ENCODE results near the gene POC1B. TPM values are rescaled to one million over a fixed set of nuclear protein-coding genes. Genes with fewer than 3 reads are reported as not detected.

POC1B gene
- 6.9 and 11.8 TPM in 2 replicates for total RNA-seq (2014; rRNA removed; shearing (Covaris generic); ENCODE audit: low replicate concordance)

DNA sequence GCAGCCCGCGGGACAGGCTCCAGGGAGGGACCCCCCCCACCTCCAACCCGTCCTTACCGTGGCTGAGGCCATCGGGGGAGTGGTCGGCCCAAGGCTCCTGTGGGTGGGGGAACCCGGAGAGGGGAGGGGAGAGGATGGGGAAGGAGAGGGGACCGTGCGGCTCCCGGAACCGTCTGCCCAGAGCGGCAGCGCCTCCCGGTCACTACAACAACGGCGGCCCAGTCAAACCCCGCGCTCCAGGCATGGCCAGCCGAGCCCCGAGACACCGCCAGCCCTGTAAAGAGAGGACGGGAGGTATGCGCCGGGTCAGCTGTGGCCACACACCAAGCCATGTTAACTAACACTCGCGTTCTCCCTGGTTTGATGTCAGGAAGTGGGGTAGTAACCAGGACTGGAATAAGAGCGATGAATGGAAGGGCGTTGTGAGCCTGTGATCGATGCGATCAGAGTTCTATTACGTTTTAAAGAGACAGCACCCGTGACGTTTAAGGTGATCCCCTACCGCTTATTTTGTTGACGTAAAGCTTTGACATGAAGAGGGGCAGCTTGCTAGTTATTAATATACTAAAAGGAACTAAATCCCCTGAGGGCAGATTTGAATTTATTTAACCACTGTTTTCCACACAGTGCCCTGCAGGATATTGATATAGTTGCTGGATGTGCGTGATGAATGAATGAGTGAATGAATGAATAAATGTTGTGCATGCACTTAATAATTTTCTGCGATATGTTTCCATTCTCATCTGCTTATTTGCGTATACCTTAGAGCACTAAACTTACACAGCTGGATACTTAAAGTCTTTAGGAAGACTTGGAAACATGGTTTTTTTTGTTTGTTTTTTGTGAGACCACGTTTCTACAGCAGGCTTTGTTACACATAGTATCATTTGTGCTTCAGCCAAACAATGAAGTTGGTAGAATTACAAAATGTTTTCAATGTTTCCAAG lies at the start of gene POC1B:
TSS of gene POC1B (minus strand) at position 224 of the 947 bp plus-strand sequence. CDS start at position 72, 152 bp downstream.
- peak; percentile 84 for DNase-seq
- H3K9me3 ChIP-seq, result no peaks in the 10 kb centered on the region
- peak within 1 kb of the TSS; percentile 96 for H3K4me3 ChIP-seq
- no peaks in the 10 kb centered on the region for H3K27me3 ChIP-seq
- H3K36me3 ChIP-seq, result peaks cover 12% of the 10 kb centered on the region

DNA sequence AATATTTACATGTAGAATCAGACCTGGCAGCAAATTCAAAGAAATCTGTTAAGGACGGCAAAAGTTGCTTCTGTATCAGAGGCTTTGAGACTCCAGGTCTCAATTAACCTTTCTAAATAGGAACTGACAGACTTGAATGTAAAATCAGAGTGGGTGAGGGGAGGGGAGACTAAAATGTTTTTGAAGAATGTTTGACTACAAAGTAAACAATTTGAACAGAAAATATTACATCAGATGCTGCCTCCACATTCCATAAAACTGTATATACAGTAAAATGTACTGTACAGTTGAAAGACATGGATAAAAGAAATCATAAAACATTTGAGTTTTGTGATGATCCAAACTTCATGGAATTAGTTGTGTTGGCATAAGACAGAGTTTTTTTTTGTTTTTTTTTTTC lies 49.5 kb upstream of the POC1B start:
- DNase-seq, result no peak
- no peaks in the 10 kb centered on the region for H3K27me3 ChIP-seq

DNA sequence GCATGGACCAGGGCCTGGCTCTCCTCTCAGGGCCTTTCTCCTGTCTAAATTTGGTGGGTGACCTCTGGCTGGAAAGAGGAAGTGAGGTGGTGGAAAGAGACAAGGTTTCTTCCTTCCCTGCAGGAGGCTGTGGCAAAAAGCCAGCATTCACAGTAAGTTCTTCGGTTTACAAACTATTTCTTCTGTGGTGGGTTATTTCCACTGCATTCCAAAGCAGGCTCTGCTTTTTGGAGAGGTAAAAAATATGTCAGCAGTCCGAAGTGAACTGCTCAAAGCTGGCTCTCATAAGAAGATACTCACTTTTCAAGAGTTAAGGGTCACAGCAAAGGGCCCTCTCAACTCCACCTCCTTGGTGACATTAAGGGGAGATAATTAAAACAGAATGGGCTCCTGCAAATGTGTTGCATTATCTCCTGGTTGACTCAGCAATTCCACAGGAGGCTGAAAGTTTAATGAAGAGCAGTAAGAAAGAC lies 48.9 kb upstream of the POC1B start:
- DNase-seq, result peak; percentile 50
- Histone ChIP-seq H3K4me3 (no peak overlapping the region), H3K9me3 (no peaks in the 10 kb centered on the region)

More for the DNA sequence above, 49.5 kb upstream of the POC1B start:
- H3K9me3 ChIP-seq, result no peaks in the 10 kb centered on the region
- no peaks in the 10 kb centered on the region for H3K36me3 ChIP-seq
- no peak overlapping the region for H3K4me3 ChIP-seq

DNA sequence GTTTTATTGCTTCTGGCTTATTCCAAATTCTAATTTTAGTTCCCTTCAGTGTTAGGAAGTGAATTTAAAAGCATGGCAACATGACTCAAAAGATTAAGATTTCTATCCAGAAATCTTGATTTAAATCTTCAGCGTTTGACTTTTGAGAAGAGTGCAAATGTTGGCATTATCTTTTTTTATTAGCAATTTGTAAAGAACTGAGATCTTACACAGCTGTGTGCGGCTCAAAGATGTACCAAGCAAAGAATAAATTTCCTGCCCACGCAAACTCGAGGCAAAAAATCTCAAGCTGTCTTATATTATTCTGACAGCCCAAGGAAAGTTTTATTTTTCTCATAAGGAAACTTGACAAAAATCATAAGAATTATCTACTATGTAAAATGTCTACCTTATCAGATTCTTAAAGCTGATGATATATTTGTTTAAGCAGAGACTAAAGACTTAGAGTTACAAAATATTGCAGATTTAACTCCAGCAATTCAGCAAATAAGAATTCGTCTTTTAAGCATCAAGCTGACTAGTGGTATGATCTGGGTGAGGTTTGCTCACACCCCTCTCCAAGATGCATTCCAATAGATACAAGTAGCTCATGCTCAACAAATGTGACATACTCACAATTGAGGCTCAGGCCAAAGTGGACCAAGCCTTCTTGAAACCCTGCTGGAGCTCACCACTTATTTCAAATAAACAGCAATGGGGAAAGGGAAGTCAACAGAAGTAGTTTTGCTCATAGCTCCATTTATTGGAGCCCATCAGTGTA lies 47.4 kb upstream of the POC1B start:
- H3K4me3 ChIP-seq, result no peak overlapping the region
- no peaks in the 10 kb centered on the region for H3K9me3 ChIP-seq
- DNase-seq, result peak; percentile 17
- H3K27me3 ChIP-seq, result no peaks in the 10 kb centered on the region
- H3K36me3 ChIP-seq, result no peaks in the 10 kb centered on the region

More for the DNA sequence above, 48.9 kb upstream of the POC1B start:
- no peaks in the 10 kb centered on the region for H3K27me3 ChIP-seq
- H3K36me3 ChIP-seq, result no peaks in the 10 kb centered on the region

DNA sequence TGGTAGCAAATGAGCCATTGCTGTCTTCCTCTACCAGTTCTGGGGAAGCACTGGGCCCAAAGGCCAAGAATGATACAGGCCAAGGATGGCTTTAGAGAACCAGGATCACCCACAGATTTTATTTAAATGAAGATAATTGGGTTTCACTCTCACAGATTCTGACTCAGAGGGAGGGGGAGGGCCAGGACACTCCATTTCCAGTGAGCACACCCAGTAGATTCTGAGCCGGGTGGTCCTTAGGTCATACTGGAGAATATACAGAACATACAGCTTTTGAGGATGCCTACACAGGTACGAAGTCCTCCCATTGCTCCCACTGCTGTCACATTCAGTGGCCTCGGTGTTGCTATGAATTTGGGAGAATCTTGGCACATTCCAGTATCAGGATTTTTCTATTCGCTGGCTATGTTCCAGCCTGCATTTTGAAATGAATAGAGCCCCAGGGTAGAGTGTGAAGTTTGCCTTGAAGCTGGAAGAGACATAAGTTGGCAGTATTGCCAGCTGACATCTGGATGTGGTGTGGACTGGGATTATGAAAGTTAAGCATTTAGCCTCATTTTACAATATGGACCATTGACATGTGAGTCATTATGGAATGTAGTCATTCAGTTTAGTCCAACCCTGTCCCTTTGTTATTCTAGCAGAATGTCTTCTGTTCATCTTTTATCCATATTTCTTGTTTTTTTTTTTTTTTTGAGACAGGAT lies 45.8 kb upstream of the POC1B start:
- no peaks in the 10 kb centered on the region for H3K27me3 ChIP-seq
- DNase-seq, result peak; percentile 60
- no peaks in the 10 kb centered on the region for H3K36me3 ChIP-seq
- no peak overlapping the region for H3K4me3 ChIP-seq
- H3K9me3 ChIP-seq, result no peaks in the 10 kb centered on the region

DNA sequence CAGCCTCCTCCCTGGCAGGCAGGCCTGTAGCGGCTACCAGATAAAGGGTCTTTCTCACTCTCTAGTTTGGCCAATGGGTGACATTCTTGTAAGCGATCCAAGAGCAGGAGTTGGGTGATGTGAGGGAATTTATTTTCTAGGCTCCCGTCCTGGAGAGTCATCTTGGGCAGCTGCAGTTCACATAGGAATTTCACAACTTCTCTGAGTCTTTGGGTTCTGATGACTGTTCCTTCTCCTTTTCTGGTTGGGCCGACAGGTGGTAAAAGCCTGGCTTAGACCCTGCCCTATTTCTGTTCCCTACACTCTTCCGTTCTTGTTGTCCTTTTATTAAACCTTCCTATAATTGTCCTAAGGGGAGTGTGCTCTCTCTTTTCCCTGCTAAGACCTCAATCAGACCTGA lies 42.6 kb upstream of the POC1B start:
- no peak for DNase-seq
- Histone ChIP-seq H3K27me3 (no peaks in the 10 kb centered on the region), H3K4me3 (no peak overlapping the region), H3K9me3 (no peaks in the 10 kb centered on the region), H3K36me3 (no peaks in the 10 kb centered on the region)

DNA sequence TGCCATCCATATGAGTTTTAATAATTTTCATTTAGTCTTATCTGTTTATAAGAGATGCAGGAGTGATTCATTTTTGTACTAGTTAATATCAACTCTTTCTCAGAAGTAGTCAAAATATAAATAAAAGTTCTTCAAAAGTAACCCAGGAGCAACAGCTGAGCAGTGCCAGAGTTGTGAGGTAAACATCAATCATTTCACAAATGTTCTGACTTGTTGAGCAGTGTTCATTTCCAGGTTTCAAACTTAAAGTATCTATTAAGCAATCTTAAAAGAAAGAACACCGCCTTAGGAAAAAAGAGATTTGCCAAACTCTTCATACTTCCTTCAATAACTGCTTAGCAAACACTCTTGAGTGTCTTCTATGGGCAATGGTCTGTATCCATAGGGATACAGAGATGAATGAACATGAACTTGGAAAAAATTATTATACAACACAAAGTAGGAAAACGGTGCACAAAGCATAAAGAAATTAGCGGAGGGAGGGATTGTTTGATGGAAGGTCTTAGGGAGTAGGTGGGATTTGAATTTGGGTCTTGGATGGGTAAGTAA lies 41.9 kb upstream of the POC1B start:
- Histone ChIP-seq H3K9me3 (no peaks in the 10 kb centered on the region), H3K36me3 (no peaks in the 10 kb centered on the region), H3K4me3 (no peak overlapping the region), H3K27me3 (no peaks in the 10 kb centered on the region)
- DNase-seq, result no peak

DNA sequence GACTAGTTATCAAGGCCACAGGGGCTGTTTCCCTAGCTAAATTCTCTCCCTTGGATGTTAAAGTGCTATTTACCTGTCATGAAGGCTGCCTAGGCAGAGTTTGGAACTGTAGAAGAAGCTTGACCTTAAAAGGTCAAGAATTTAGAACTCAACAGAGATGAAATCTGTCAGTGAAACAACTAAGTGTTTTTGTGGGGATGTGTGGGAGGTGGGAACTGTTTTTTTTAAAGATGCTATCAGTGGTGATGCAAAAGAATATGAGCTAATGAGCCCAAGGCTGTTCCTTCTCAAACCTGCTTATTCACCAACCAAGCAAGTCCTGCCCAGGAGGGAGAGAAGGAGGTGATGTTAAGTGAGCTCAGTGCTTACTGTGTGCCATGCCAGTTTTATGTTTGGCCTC lies 40.8 kb upstream of the POC1B start:
- Histone ChIP-seq H3K9me3 (no peaks in the 10 kb centered on the region), H3K36me3 (no peaks in the 10 kb centered on the region), H3K4me3 (no peak overlapping the region), H3K27me3 (no peaks in the 10 kb centered on the region)
- no peak for DNase-seq

DNA sequence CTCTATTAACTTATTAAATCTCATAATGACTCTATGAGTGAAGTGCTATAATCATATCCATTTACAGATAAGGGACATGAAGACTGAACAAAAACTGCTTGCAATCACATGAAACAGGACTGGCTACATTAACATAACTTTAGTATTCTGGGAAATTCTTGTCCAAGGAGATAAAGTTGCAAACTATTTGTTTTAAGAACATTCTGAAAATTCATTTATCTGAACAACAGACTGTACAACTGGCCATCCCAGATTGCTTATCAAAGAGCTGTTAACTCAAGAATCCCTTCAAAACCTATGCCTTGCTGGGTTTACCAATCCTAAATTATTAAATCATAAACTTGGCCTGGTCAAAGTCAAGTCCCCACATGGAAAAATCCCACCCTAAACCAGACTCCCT lies 39.2 kb upstream of the POC1B start:
- Histone ChIP-seq H3K4me3 (no peak overlapping the region), H3K9me3 (no peaks in the 10 kb centered on the region), H3K36me3 (no peaks in the 10 kb centered on the region), H3K27me3 (no peaks in the 10 kb centered on the region)
- DNase-seq, result no peak

DNA sequence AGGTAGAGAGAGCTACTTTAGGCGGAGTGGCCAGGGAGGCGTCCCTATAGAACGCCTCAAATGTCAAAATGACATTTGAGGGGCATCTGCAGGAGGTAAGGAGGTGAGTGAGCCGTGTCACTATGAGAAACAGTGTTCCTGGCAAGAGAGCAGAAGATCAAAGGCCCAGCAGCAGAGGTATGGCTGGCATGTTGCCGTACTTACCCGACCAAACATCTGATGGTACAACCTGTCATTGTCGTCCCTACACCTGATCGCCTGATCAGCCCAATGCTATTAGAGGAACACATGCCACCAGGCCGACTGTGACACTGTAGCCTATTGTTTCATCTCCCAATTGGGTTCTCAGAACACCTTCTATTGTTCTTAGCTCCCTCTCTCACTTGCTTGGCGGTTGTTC lies 33.9 kb upstream of the POC1B start:
- Histone ChIP-seq H3K36me3 (no peaks in the 10 kb centered on the region), H3K27me3 (no peaks in the 10 kb centered on the region), H3K9me3 (no peaks in the 10 kb centered on the region), H3K4me3 (no peak overlapping the region)
- no peak for DNase-seq

DNA sequence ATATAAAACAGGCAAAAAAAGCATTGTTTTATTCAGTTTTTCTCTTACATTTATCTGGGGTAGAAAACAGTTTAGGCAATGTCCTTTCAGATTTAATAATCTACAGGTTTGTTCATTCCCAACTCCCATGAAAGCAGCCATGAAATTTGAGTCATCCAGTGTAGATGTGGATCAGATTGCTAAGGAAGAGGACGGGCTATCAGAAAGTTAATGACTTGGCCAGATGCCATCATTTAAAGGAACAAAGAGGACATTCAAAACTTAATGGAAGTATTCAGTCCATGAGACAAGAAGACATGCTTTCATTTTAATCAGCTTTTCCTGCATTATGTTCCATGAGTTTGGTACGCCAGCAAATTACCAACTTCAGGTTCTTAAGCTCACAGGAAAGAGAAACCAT lies 31.1 kb upstream of the POC1B start:
- no peaks in the 10 kb centered on the region for H3K36me3 ChIP-seq
- H3K4me3 ChIP-seq, result no peak overlapping the region
- H3K27me3 ChIP-seq, result no peaks in the 10 kb centered on the region
- no peaks in the 10 kb centered on the region for H3K9me3 ChIP-seq
- no peak for DNase-seq

DNA sequence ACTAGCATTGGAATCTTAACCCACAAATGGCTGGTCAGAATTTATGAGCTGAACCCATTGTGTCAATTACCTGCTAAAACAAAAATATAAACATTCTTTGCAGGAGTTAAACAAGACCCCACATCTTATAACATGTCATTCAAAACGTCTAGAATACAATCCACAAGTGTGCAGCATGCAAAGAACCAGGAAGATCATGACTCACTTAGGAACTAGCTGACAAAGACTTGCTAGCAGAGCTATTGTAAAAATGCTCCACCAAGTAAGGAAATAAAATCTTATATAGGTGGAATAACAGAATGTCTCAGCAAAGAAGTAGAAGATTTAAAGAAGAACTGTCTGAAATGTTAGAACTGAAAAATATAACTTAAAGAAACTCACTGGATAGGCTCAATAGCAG lies 26.5 kb upstream of the POC1B start:
- H3K9me3 ChIP-seq, result no peaks in the 10 kb centered on the region
- no peaks in the 10 kb centered on the region for H3K27me3 ChIP-seq
- no peaks in the 10 kb centered on the region for H3K36me3 ChIP-seq
- DNase-seq, result no peak
- H3K4me3 ChIP-seq, result no peak overlapping the region

DNA sequence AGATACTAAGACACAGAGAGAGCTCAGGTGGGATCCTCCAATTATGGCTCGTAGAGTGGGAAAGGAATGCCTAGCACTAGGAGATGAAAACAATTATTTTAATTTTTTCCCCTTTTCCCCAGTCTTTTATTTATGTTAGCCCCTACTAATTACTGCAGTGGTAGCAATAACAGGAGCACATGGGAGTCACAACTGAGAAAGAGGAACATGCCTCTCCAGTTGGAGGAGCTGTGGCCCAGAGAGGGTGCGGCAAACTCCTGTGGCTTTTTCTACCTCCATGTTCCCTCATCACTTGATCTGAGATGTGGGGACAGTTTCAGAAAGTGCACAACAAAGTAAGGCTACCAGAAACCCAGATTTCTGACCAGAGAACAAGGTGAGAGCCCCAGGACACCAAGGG lies 25.9 kb upstream of the POC1B start:
- no peaks in the 10 kb centered on the region for H3K27me3 ChIP-seq
- H3K4me3 ChIP-seq, result no peak overlapping the region
- DNase-seq, result no peak
- no peaks in the 10 kb centered on the region for H3K9me3 ChIP-seq
- H3K36me3 ChIP-seq, result no peaks in the 10 kb centered on the region

DNA sequence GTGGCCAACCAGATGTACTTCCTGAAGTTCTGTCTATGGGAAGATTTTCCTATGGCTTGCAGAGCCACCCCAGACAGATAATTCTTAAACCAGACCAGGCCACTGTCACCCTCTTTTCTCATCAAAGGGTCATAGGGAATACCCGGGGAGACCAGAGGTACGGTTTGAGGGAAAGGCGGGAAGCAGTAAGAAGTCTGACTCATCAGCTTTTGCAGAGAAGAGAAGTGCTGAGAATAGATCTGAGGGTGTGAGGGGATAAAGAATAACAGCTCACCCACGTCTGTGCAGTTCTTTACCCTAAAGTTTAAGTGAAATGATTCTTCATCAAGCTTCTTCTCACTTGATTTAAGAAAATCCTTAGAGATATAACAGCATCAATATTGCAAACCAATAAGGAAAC lies 21.3 kb upstream of the POC1B start:
- H3K36me3 ChIP-seq, result no peaks in the 10 kb centered on the region
- no peak for DNase-seq
- no peaks in the 10 kb centered on the region for H3K27me3 ChIP-seq

DNA sequence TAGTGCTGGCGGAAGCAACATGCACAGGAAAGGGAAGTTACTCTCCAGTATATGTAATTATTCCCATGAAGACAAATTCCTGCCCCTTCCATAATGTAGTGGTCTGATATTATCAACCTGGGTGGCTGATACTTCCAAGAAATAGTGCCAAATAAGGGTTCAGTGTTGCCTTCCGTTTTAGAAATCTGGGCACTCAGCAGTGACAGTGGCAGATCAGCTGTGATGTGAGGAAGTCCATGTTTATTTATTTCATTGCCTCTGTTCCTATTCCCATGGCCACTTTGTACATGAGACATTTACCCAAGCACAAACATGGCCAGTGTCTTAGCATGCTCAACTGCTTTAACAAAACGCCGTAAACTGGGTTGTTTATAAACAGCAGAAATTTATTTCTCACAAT lies 20.3 kb upstream of the POC1B start:
- Histone ChIP-seq H3K4me3 (no peak overlapping the region), H3K36me3 (no peaks in the 10 kb centered on the region), H3K9me3 (no peaks in the 10 kb centered on the region), H3K27me3 (no peaks in the 10 kb centered on the region)
- no peak for DNase-seq

More for the DNA sequence above, 21.3 kb upstream of the POC1B start:
- H3K9me3 ChIP-seq, result no peaks in the 10 kb centered on the region
- H3K4me3 ChIP-seq, result no peak overlapping the region

DNA sequence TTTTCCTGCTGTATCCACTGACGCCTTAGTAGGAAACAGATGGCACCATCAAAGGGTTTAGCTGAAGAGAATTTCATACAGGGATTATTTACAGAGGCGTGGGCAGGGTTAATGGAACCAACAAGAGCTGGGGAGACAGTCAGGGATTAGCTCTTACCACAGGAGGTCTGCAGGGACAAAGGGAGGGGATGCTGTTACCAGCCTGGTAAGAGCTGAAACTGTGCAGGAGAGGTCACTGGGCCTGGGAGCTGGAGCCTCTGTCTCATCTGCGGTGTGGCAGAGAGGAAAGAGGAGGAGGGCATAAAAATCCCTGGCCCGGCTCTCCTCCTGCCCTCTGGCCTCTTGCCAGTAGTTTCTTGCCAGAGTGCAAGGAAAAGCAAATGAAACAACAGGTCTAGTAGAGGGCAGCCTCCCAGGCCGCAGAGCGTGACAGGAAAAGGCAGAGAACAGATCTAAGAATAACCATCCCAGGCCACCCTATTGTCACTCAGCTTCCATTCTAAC lies 18.9 kb upstream of the POC1B start:
- peak; percentile 51 for DNase-seq
- no peaks in the 10 kb centered on the region for H3K27me3 ChIP-seq
- H3K36me3 ChIP-seq, result no peaks in the 10 kb centered on the region
- H3K4me3 ChIP-seq, result no peak overlapping the region
- H3K9me3 ChIP-seq, result no peaks in the 10 kb centered on the region

All from MG63 (cell line).